NCI-H226 (cell line): ENCODE results near the gene BCAS1.
A peak's percentile ranks its signal among the peaks of the same experiment; 100 is the strongest.

Source experiments
- DNase-seq: peaks from one replicate; pipeline ENCODE4 v3.0.0-alpha.2; 2015

BCAS1 gene

GRCh38 chr20:54047048-54047447 lies 23.3 kb downstream of the BCAS1 start:
- DNase-seq, result no peak

- DNase-seq, result peak; percentile 26
Measured at GRCh38 chr20:54044156-54044555, 26.2 kb downstream of the BCAS1 start.

- DNase-seq, result no peak
Measured at GRCh38 chr20:54043076-54043967, 27.1 kb downstream of the BCAS1 start.

GRCh38 chr20:54042021-54042420 lies 28.4 kb downstream of the BCAS1 start:
- DNase-seq, result no peak

- DNase-seq, result no peak
Measured at GRCh38 chr20:54041336-54041735, 29.1 kb downstream of the BCAS1 start.

GRCh38 chr20:54040531-54040930 lies 29.9 kb downstream of the BCAS1 start:
- no peak for DNase-seq

GRCh38 chr20:54038961-54039360 lies 31.4 kb downstream of the BCAS1 start:
- DNase-seq, result no peak

- DNase-seq, result no peak
Measured at GRCh38 chr20:54037525-54037924, 32.9 kb downstream of the BCAS1 start.

GRCh38 chr20:54029643-54030042 lies 40.8 kb downstream of the BCAS1 start:
- no peak for DNase-seq

- DNase-seq, result no peak
Measured at GRCh38 chr20:54029176-54029575, 41.2 kb downstream of the BCAS1 start.

GRCh38 chr20:54028276-54029011 lies 42.0 kb downstream of the BCAS1 start:
- DNase-seq, result no peak

GRCh38 chr20:54027704-54028103 lies 42.7 kb downstream of the BCAS1 start:
- no peak for DNase-seq

GRCh38 chr20:54026295-54027064 lies 43.9 kb downstream of the BCAS1 start:
- DNase-seq, result no peak

GRCh38 chr20:54025251-54025771 lies 45.1 kb downstream of the BCAS1 start:
- DNase-seq, result no peak

- no peak for DNase-seq
Measured at GRCh38 chr20:54023406-54023805, 47.0 kb downstream of the BCAS1 start.

GRCh38 chr20:54021446-54022235 lies 48.8 kb downstream of the BCAS1 start:
- DNase-seq, result no peak

- DNase-seq, result no peak
Measured at GRCh38 chr20:54020868-54021267, 49.5 kb downstream of the BCAS1 start.

- DNase-seq, result no peak
Measured at GRCh38 chr20:54020348-54020747, 50.0 kb downstream of the BCAS1 start.

GRCh38 chr20:54019585-54019984 lies 50.8 kb downstream of the BCAS1 start:
- no peak for DNase-seq

- no peak for DNase-seq
Measured at GRCh38 chr20:54019127-54019526, 51.3 kb downstream of the BCAS1 start.

- DNase-seq, result no peak
Measured at GRCh38 chr20:54017846-54018245, 52.5 kb downstream of the BCAS1 start.

- no peak for DNase-seq
Measured at GRCh38 chr20:54015496-54015895, 54.9 kb downstream of the BCAS1 start.
